ENCODE data around the gene OR13C2.
"Not testable (repeated sequence)": the region's sequence is repeated elsewhere in the genome, so short reads cannot be mapped to it uniquely, and the experiment has no call there.

OR13C2 gene

DNA sequence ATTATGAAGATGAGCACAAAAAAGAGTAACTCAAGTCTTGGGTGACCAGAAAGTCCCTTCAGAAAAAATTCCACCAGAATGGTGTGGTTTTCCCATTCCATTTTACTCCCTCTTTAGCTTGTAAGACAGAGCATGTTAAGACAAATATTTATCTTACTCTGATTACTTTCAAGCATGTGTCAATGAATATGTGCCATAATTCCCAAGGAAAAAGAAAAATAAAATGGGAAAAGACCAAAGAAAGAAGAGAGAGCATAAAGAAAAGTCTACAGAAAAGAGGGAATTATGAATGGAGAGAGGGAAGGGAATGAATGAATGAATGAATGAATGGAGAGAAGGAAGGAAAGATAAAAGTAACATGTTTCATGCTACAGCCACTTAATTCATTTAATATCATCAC lies 6.1 kb downstream of the OR13C2 start, which contains the start of gene OR13C5:
Gene OR13C5, minus strand, starts transcription at position 101 of the 400 bp plus-strand sequence. Its CDS starts 0 bp downstream, at position 101.
- H3K4me3 ChIP-seq (ENCODE audit: low read length in 2 of 2); H3K9ac ChIP-seq (ENCODE audit: low read depth in 1 of 2, low read length in 2 of 2); H3K27me3 ChIP-seq (ENCODE audit: control insufficient read depth in 2 of 2, insufficient read depth in 2 of 2, low read length in 2 of 2); H3K36me3 ChIP-seq (ENCODE audit: control insufficient read depth in 2 of 2, insufficient read depth in 2 of 2, low read length in 2 of 2); H3K4me1 ChIP-seq (ENCODE audit: control insufficient read depth in 2 of 2, insufficient read depth in 2 of 2, low read length in 2 of 2); H3K27ac ChIP-seq (ENCODE audit: low read depth in 2 of 2, low read length in 2 of 2); H3K9me3 ChIP-seq (ENCODE audit: control insufficient read depth in 2 of 2, low read length in 2 of 2): not testable (repeated sequence)

DNA sequence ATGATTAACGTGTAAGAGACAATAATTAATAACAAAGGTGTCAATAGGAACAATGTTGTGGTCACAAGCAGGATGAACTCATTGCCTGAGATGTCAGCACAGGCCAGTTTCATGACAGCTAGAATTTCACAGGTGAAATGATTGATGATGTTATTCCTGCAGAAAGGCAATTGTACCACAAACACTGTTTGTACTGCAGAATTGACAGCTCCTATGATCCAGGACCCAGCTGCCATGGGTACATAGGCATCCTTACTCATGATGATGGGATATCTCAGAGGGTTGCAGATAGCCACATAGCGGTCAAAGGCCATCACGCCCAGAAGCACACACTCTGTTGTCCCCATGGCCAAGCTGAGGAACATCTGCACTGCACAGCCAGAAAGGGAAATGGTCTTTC lies 6.7 kb downstream of the OR13C2 start:
- H3K27ac ChIP-seq (ENCODE audit: low read depth in 2 of 2, low read length in 2 of 2); H3K9me3 ChIP-seq (ENCODE audit: control insufficient read depth in 2 of 2, low read length in 2 of 2); H3K9ac ChIP-seq (ENCODE audit: low read depth in 1 of 2, low read length in 2 of 2); H3K4me1 ChIP-seq (ENCODE audit: control insufficient read depth in 2 of 2, insufficient read depth in 2 of 2, low read length in 2 of 2); H3K4me3 ChIP-seq (ENCODE audit: low read length in 2 of 2); H3K36me3 ChIP-seq (ENCODE audit: control insufficient read depth in 2 of 2, insufficient read depth in 2 of 2, low read length in 2 of 2); H3K27me3 ChIP-seq (ENCODE audit: control insufficient read depth in 2 of 2, insufficient read depth in 2 of 2, low read length in 2 of 2): not testable (repeated sequence)

DNA sequence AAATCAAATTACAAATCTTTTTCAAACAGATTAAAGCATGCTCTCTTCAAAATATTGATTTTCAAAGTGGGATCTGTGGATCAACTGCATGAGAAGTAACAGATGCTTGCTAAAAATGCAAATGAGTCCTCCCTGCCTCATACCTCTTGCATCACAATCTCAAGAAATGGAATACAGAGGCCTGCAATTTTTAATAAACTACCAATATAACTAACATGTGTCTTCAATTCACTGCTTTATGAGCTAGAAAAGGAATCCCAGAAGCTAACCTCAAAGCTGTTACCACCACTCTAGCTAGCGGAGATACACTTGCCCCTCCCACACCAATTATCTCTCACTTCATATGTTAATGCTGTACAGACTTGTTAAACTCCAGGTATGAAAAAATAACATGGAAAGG lies 15.8 kb downstream of the OR13C2 start:
- Histone ChIP-seq H3K27ac (ENCODE audit: low read depth in 2 of 2, low read length in 2 of 2) (no peak overlapping the region), H3K27me3 (ENCODE audit: control insufficient read depth in 2 of 2, insufficient read depth in 2 of 2, low read length in 2 of 2) (no peaks in the 10 kb centered on the region), H3K9me3 (ENCODE audit: control insufficient read depth in 2 of 2, low read length in 2 of 2) (no peaks in the 10 kb centered on the region)

DNA sequence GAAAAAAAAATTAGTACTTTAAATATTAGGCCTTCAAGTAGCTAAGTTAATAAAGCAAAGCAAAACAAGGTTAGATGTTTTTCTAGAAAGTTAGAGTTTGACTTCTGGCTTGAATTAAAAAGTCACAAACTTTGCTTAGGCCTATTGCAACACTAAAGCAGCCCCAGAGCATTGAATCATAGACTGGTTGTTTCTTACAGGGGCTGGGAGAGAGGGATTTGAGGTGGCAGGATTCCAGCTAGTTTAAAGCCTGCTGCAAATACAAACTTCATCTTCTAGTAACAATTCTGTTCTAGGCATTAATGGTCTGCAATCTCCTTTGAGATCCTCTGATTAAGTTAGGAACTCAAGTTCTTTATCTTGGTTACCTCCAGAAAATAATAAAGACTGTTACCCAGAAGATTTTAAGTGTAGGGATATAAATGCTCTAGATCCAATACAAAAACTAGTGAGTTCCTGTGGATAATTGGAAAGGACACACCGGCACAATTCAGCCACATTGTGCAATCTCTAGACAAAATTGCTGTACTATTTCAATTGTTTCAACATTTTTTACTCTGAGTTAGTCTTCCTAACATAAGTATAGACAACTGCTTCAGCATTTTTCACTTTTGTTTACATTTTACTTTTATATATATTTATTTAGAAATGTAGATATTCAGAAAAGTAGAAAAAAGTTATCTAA lies 18.8 kb downstream of the OR13C2 start:
- Histone ChIP-seq H3K36me3 (ENCODE audit: control insufficient read depth in 2 of 2, insufficient read depth in 2 of 2, low read length in 2 of 2) (no peaks in the 10 kb centered on the region), H3K27ac (ENCODE audit: low read depth in 2 of 2, low read length in 2 of 2) (no peak overlapping the region), H3K9ac (ENCODE audit: low read depth in 1 of 2, low read length in 2 of 2) (no peak overlapping the region), H3K4me3 (ENCODE audit: low read length in 2 of 2) (no peak overlapping the region), H3K9me3 (ENCODE audit: control insufficient read depth in 2 of 2, low read length in 2 of 2) (no peaks in the 10 kb centered on the region), H3K27me3 (ENCODE audit: control insufficient read depth in 2 of 2, insufficient read depth in 2 of 2, low read length in 2 of 2) (no peaks in the 10 kb centered on the region), H3K4me1 (ENCODE audit: control insufficient read depth in 2 of 2, insufficient read depth in 2 of 2, low read length in 2 of 2) (no peaks in the 10 kb centered on the region)

More for the DNA sequence above, 15.8 kb downstream of the OR13C2 start:
- no peaks in the 10 kb centered on the region for H3K4me1 ChIP-seq (ENCODE audit: control insufficient read depth in 2 of 2, insufficient read depth in 2 of 2, low read length in 2 of 2)
- H3K4me3 ChIP-seq (ENCODE audit: low read length in 2 of 2): no peak overlapping the region
- no peaks in the 10 kb centered on the region for H3K36me3 ChIP-seq (ENCODE audit: control insufficient read depth in 2 of 2, insufficient read depth in 2 of 2, low read length in 2 of 2)
- H3K9ac ChIP-seq (ENCODE audit: low read depth in 1 of 2, low read length in 2 of 2): no peak overlapping the region

DNA sequence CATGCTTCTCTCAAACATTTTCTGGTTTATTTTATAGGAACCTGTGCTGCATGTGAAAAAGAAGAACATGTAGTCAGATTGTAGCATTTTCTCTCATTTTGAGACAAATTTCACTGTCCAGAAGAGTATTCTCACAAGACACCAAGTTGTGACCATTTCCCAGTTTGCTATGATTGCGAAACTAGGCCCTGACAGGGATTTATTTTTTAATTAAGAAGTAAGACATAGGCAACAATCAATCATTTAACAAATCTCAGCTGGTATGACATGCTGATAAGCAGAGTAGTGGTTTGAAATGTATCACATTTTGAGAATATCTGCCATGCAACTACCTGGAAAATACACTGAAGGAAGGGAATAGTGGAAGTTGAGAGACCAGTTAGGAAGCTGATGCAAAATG lies 24.9 kb downstream of the OR13C2 start:
- Histone ChIP-seq H3K4me1 (ENCODE audit: control insufficient read depth in 2 of 2, insufficient read depth in 2 of 2, low read length in 2 of 2) (no peaks in the 10 kb centered on the region), H3K27ac (ENCODE audit: low read depth in 2 of 2, low read length in 2 of 2) (no peak overlapping the region), H3K4me3 (ENCODE audit: low read length in 2 of 2) (no peak overlapping the region), H3K9ac (ENCODE audit: low read depth in 1 of 2, low read length in 2 of 2) (no peak overlapping the region), H3K36me3 (ENCODE audit: control insufficient read depth in 2 of 2, insufficient read depth in 2 of 2, low read length in 2 of 2) (no peaks in the 10 kb centered on the region), H3K27me3 (ENCODE audit: control insufficient read depth in 2 of 2, insufficient read depth in 2 of 2, low read length in 2 of 2) (no peaks in the 10 kb centered on the region), H3K9me3 (ENCODE audit: control insufficient read depth in 2 of 2, low read length in 2 of 2) (no peaks in the 10 kb centered on the region)

- Histone ChIP-seq H3K27me3 (ENCODE audit: control insufficient read depth in 2 of 2, insufficient read depth in 2 of 2, low read length in 2 of 2) (no peaks in the 10 kb centered on the region), H3K27ac (ENCODE audit: low read depth in 2 of 2, low read length in 2 of 2) (no peak overlapping the region), H3K4me3 (ENCODE audit: low read length in 2 of 2) (no peak overlapping the region), H3K4me1 (ENCODE audit: control insufficient read depth in 2 of 2, insufficient read depth in 2 of 2, low read length in 2 of 2) (no peaks in the 10 kb centered on the region), H3K9ac (ENCODE audit: low read depth in 1 of 2, low read length in 2 of 2) (no peak overlapping the region), H3K36me3 (ENCODE audit: control insufficient read depth in 2 of 2, insufficient read depth in 2 of 2, low read length in 2 of 2) (no peaks in the 10 kb centered on the region), H3K9me3 (ENCODE audit: control insufficient read depth in 2 of 2, low read length in 2 of 2) (no peaks in the 10 kb centered on the region)
Observed at GRCh38 chr9:104577263-104577662, 28.2 kb downstream of the OR13C2 start.

- H3K9me3 ChIP-seq (ENCODE audit: control insufficient read depth in 2 of 2, low read length in 2 of 2): no peaks in the 10 kb centered on the region
- no peaks in the 10 kb centered on the region for H3K4me1 ChIP-seq (ENCODE audit: control insufficient read depth in 2 of 2, insufficient read depth in 2 of 2, low read length in 2 of 2)
- no peaks in the 10 kb centered on the region for H3K27me3 ChIP-seq (ENCODE audit: control insufficient read depth in 2 of 2, insufficient read depth in 2 of 2, low read length in 2 of 2)
- no peak overlapping the region for H3K27ac ChIP-seq (ENCODE audit: low read depth in 2 of 2, low read length in 2 of 2)
- H3K9ac ChIP-seq (ENCODE audit: low read depth in 1 of 2, low read length in 2 of 2): no peak overlapping the region
- no peak overlapping the region for H3K4me3 ChIP-seq (ENCODE audit: low read length in 2 of 2)
- no peaks in the 10 kb centered on the region for H3K36me3 ChIP-seq (ENCODE audit: control insufficient read depth in 2 of 2, insufficient read depth in 2 of 2, low read length in 2 of 2)
Observed at GRCh38 chr9:104575456-104575855, 30.0 kb downstream of the OR13C2 start.

GRCh38 chr9:104572612-104573011 lies 32.8 kb downstream of the OR13C2 start:
- Histone ChIP-seq H3K4me3 (ENCODE audit: low read length in 2 of 2) (no peak overlapping the region), H3K9ac (ENCODE audit: low read depth in 1 of 2, low read length in 2 of 2) (no peak overlapping the region), H3K27me3 (ENCODE audit: control insufficient read depth in 2 of 2, insufficient read depth in 2 of 2, low read length in 2 of 2) (no peaks in the 10 kb centered on the region), H3K27ac (ENCODE audit: low read depth in 2 of 2, low read length in 2 of 2) (no peak overlapping the region), H3K4me1 (ENCODE audit: control insufficient read depth in 2 of 2, insufficient read depth in 2 of 2, low read length in 2 of 2) (no peaks in the 10 kb centered on the region), H3K36me3 (ENCODE audit: control insufficient read depth in 2 of 2, insufficient read depth in 2 of 2, low read length in 2 of 2) (no peaks in the 10 kb centered on the region), H3K9me3 (ENCODE audit: control insufficient read depth in 2 of 2, low read length in 2 of 2) (no peaks in the 10 kb centered on the region)

DNA sequence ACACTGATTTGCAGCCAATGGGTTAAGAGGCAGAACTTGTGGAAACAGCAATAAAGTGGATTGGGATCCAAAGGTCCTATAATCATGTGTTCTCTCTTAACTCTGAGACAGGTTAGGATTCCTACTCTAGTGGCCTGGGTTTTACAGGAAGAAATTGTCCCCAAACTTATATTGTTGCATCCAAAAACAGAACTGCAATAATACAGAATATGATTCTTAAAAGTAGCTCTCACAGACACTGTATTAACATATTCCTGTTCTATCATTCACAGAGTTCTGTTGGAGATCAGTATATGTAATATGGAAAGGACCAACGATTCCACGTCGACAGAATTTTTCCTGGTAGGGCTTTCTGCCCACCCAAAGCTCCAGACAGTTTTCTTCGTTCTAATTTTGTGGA lies 36.6 kb downstream of the OR13C2 start, which contains the start of gene OR13C8:
Gene OR13C8, plus strand, starts transcription at position 301 of the 400 bp plus-strand sequence. Its CDS starts 0 bp downstream, at position 301.
- Histone ChIP-seq H3K9ac (ENCODE audit: low read depth in 1 of 2, low read length in 2 of 2) (no peak within 1 kb of the TSS), H3K27me3 (ENCODE audit: control insufficient read depth in 2 of 2, insufficient read depth in 2 of 2, low read length in 2 of 2) (no peaks in the 10 kb centered on the region), H3K9me3 (ENCODE audit: control insufficient read depth in 2 of 2, low read length in 2 of 2) (no peaks in the 10 kb centered on the region), H3K36me3 (ENCODE audit: control insufficient read depth in 2 of 2, insufficient read depth in 2 of 2, low read length in 2 of 2) (no peaks in the 10 kb centered on the region), H3K4me3 (ENCODE audit: low read length in 2 of 2) (no peak within 1 kb of the TSS), H3K4me1 (ENCODE audit: control insufficient read depth in 2 of 2, insufficient read depth in 2 of 2, low read length in 2 of 2) (no peaks in the 10 kb centered on the region), H3K27ac (ENCODE audit: low read depth in 2 of 2, low read length in 2 of 2) (no peak within 1 kb of the TSS)

DNA sequence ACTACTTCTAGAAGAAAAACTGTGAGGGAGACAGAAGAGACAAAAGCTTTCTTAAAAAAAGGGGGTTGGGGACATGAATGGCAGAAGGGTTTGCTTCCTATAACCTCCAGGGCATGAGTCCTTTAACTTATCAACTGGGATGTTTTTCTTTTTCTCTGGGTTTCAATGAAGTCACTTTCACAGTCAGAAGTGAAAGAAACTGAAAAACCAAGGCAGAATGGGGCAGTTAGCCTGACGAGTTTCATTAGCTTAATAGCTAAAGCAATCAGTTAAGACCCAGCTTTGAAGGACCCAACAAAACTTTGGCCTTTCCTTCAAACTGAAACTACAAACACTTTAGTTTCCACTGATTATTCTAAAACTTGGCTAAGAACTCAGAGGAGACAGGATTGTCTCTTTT lies 41.1 kb downstream of the OR13C2 start:
- no peaks in the 10 kb centered on the region for H3K36me3 ChIP-seq (ENCODE audit: control insufficient read depth in 2 of 2, insufficient read depth in 2 of 2, low read length in 2 of 2)
- H3K9ac ChIP-seq (ENCODE audit: low read depth in 1 of 2, low read length in 2 of 2): no peak overlapping the region
- H3K27ac ChIP-seq (ENCODE audit: low read depth in 2 of 2, low read length in 2 of 2): no peak overlapping the region
- H3K27me3 ChIP-seq (ENCODE audit: control insufficient read depth in 2 of 2, insufficient read depth in 2 of 2, low read length in 2 of 2): no peaks in the 10 kb centered on the region
- no peaks in the 10 kb centered on the region for H3K4me1 ChIP-seq (ENCODE audit: control insufficient read depth in 2 of 2, insufficient read depth in 2 of 2, low read length in 2 of 2)
- no peak overlapping the region for H3K4me3 ChIP-seq (ENCODE audit: low read length in 2 of 2)
- H3K9me3 ChIP-seq (ENCODE audit: control insufficient read depth in 2 of 2, low read length in 2 of 2): no peaks in the 10 kb centered on the region
